K562 (cell line): ENCODE measurements around the gene THOC1. TPM values are rescaled to one million over a fixed set of nuclear protein-coding genes. Genes with fewer than 3 reads are reported as not detected.

Experiments used
- EGR1 ChIP-seq: fragments of 450-650 bp; conservative IDR thresholded peaks from 2 replicates; pipeline ENCODE4 v1.6.1; 2017; ENCODE audit warnings: mild to moderate bottlenecking
- HIVEP1 ChIP-seq: fragments of 250-450 bp; sonication (Bioruptor Pico); IDR thresholded peaks from 2 replicates; pipeline ENCODE4 v1.4.0; 2020; ENCODE audit warnings: mild to moderate bottlenecking
- KDM4B ChIP-seq, 2 experiments: fragments of 450-650 bp in 1 of 2; sonication (generic) in 1 of 2; IDR thresholded peaks; 2 replicates each; pipeline ENCODE4 v1.6.1; 2016 to 2017; ENCODE audit warnings: borderline replicate concordance in 2 of 2, antibody characterized with exemption in 1 of 2, low read depth in 1 of 2, mild to moderate bottlenecking in 1 of 2
- RUNX1 ChIP-seq: sonication (generic); IDR thresholded peaks from 2 replicates; pipeline ENCODE4 v1.6.1; 2016; ENCODE audit warnings: antibody characterized with exemption, low read depth
- TCF3 ChIP-seq: sonication (generic); formaldehyde crosslinking; IDR thresholded peaks from 2 replicates; pipeline ENCODE4 v1.4.0; 2020; ENCODE audit warnings: mild to moderate bottlenecking, missing genetic modification reagents
- ZFP30 ChIP-seq: fragments of 250-450 bp; sonication (Bioruptor Pico); IDR thresholded peaks from 2 replicates; pipeline ENCODE4 v1.8.0; 2022; ENCODE audit warnings: moderate library complexity, mild to moderate bottlenecking, inconsistent platforms, borderline replicate concordance
- ZHX1 ChIP-seq: fragments of 150-350 bp; conservative IDR thresholded peaks from 2 replicates; pipeline ENCODE4 v1.6.1; 2014; ENCODE audit warnings: low read length
- ZNF232 ChIP-seq: sonication (generic); formaldehyde crosslinking; IDR thresholded peaks from 2 replicates; pipeline ENCODE4 v1.8.0; 2022; ENCODE audit warnings: mild to moderate bottlenecking, missing genetic modification reagents
- ZNF639 ChIP-seq, 2 experiments: fragments of 200-800 bp in 1 of 2; sonication (Bioruptor generic) in 1 of 2; sonication (generic) in 1 of 2; formaldehyde crosslinking in 1 of 2; IDR thresholded peaks in 1 of 2; conservative IDR thresholded peaks in 1 of 2; 2 replicates each; pipeline versions ENCODE4 v1.5.0 to v1.6.1; 2016 to 2020; ENCODE audit warnings: missing compliant biosample characterization in 1 of 2, missing genetic modification characterization in 1 of 2, missing genetic modification reagents in 1 of 2
- polyA plus RNA-seq, 8 experiments: library from polyadenylated mRNA; depleted of rRNA in 4 of 8; stranded (reverse) in 5 of 8; unstranded in 3 of 8; fragments of >200 nt; fragmentation: Nextera tagmentation in 2 of 8; fragmentation: Illumina TruSeq in 1 of 8; extraction: Ambion mirVana in 2 of 8; extraction: Trizol in 1 of 8; gene quantifications; 2 replicates each; pipeline versions ENCODE4 v1.2.1 to v1.2.3, GENCODE V29; 2011 to 2014; ENCODE audit warnings: inconsistent platforms in 1 of 8, missing spikeins in 1 of 8
- total RNA-seq, 7 experiments: library from RNA; depleted of rRNA in 6 of 7; stranded (reverse); fragments of >200 nt in 6 of 7; fragmentation: Illumina TruSeq in 2 of 7; extraction: Trizol in 2 of 7; gene quantifications; 2 replicates each; pipeline versions ENCODE4 v1.2.1 to v1.2.3, GENCODE V29; 2011 to 2021; ENCODE audit warnings: low replicate concordance in 1 of 7
- TF ChIP-seq, protein P1 (sequence below), 3 experiments: IDR thresholded peaks in 2 of 3; conservative IDR thresholded peaks in 1 of 3; 2 replicates each; pipeline ENCODE4 v1.5.1; 2011 to 2012; ENCODE audit warnings: low read length in 3 of 3, mild to moderate bottlenecking in 3 of 3, control low read depth in 2 of 3, improper control_type of control experiment in 1 of 3, inconsistent platforms in 1 of 3, low read depth in 1 of 3, mixed read lengths in 1 of 3, moderate library complexity in 1 of 3; ENCODE audit not compliant: insufficient read depth in 2 of 3
- TF ChIP-seq, protein P2 (sequence below): fragments of 250-450 bp; sonication (Bioruptor Pico); IDR thresholded peaks from 2 replicates; pipeline ENCODE4 v1.4.0; 2020
- TF ChIP-seq, protein P3 (sequence below): fragments of 450-650 bp; formaldehyde crosslinking; IDR thresholded peaks from 2 replicates; pipeline ENCODE4 v1.4.0; 2022; ENCODE audit warnings: mild to moderate bottlenecking, moderate library complexity
- TF ChIP-seq, protein P4 (sequence below): IDR thresholded peaks from 2 replicates; pipeline ENCODE4 v1.6.1; 2012; ENCODE audit warnings: low read depth, low read length, improper control_type of control experiment, borderline replicate concordance

The THOC1 gene
- total and polyA plus RNA-seq, 9 of the 15 experiments (the other 6 are each of a cell fraction or from before 2014, with no cell fraction given) = 71.1 to 143 (median 107) TPM

DNA sequence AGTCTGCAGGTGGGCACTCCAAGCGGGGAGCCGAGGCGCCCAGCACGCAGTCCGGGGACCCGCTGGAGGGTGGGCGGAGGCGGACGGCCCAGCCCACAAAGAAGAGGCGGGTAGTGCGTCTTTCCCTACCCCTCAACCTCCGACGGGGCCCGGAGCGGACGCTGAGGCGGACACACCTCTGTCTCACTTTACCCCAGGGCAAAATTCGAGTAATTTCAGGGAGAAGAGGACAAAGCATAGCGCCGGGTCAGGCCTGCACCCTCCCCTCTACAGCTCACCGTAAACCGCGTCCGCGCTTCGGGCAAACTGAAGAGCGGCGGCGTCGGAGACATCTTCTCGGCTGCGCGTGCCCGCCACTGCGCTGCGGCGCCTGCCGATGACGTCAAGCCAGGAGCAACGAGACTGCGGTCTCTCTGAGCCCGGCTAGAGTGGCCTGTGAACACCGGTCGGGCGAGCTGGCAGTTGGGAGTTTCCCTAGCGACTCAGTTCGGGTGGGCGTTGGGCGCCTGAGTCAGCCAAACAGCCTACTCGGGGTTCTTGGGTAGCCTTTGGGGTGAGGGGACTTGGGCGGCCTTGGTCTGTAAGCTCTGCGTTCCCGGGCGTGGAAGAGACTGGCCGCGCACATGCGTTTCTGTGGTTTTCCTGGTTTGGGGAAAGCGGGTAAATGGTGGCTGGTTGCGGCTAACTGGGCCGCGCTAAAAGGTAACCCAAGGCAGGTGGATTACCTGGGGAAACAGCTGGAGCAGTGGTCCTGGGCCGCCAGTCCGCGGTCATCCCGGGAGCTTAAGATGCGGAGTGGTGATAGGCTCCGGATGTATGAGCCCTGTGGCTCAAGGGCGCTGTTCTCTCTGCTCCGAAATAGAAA lies at the start of gene THOC1 (continued):
- TF ChIP-seq, protein P1, sequence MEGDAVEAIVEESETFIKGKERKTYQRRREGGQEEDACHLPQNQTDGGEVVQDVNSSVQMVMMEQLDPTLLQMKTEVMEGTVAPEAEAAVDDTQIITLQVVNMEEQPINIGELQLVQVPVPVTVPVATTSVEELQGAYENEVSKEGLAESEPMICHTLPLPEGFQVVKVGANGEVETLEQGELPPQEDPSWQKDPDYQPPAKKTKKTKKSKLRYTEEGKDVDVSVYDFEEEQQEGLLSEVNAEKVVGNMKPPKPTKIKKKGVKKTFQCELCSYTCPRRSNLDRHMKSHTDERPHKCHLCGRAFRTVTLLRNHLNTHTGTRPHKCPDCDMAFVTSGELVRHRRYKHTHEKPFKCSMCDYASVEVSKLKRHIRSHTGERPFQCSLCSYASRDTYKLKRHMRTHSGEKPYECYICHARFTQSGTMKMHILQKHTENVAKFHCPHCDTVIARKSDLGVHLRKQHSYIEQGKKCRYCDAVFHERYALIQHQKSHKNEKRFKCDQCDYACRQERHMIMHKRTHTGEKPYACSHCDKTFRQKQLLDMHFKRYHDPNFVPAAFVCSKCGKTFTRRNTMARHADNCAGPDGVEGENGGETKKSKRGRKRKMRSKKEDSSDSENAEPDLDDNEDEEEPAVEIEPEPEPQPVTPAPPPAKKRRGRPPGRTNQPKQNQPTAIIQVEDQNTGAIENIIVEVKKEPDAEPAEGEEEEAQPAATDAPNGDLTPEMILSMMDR (IDR thresholded peaks at IDR 0.05 in 2 of 3, conservative IDR thresholded peaks at IDR 0.05 in 1 of 3; ENCODE audit: insufficient read depth in 2 of 3, low read depth in 1 of 3, low read length in 3 of 3) = peak in 2 of 3 experiments; percentile 5 to 16; a peak in 1 of 6 replicates
- TF ChIP-seq ZFP30 (no peak), HIVEP1 (CRISPR knock-in tag) (no peak), ZNF639 (CRISPR knock-in tag; conservative IDR thresholded peaks at IDR 0.05 in 1 of 2, IDR thresholded peaks at IDR 0.05 in 1 of 2) (peak in 1 of 2 experiments; percentile 51; a peak in 1 of 4 replicates), ZNF232 (peak; percentile 58; the same call in 1 of the 2 replicates), TCF3 (peak; percentile 44), EGR1 (peak; percentile 92), KDM4B (IDR thresholded peaks at IDR 0.05; ENCODE audit: borderline replicate concordance in 2 of 2, low read depth in 1 of 2) (no peak), ZHX1 (peak; percentile 24; the same call in 1 of the 2 replicates), RUNX1 (peak; percentile 30; the same call in 1 of the 2 replicates)
- TF ChIP-seq, protein P2, sequence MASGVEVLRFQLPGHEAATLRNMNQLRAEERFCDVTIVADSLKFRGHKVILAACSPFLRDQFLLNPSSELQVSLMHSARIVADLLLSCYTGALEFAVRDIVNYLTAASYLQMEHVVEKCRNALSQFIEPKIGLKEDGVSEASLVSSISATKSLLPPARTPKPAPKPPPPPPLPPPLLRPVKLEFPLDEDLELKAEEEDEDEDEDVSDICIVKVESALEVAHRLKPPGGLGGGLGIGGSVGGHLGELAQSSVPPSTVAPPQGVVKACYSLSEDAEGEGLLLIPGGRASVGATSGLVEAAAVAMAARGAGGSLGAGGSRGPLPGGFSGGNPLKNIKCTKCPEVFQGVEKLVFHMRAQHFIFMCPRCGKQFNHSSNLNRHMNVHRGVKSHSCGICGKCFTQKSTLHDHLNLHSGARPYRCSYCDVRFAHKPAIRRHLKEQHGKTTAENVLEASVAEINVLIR (CRISPR knock-in tag) = peak; percentile 98
- TF ChIP-seq, protein P3, sequence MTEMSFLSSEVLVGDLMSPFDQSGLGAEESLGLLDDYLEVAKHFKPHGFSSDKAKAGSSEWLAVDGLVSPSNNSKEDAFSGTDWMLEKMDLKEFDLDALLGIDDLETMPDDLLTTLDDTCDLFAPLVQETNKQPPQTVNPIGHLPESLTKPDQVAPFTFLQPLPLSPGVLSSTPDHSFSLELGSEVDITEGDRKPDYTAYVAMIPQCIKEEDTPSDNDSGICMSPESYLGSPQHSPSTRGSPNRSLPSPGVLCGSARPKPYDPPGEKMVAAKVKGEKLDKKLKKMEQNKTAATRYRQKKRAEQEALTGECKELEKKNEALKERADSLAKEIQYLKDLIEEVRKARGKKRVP (CRISPR knock-in tag) = no peak
- TF ChIP-seq, protein P4, sequence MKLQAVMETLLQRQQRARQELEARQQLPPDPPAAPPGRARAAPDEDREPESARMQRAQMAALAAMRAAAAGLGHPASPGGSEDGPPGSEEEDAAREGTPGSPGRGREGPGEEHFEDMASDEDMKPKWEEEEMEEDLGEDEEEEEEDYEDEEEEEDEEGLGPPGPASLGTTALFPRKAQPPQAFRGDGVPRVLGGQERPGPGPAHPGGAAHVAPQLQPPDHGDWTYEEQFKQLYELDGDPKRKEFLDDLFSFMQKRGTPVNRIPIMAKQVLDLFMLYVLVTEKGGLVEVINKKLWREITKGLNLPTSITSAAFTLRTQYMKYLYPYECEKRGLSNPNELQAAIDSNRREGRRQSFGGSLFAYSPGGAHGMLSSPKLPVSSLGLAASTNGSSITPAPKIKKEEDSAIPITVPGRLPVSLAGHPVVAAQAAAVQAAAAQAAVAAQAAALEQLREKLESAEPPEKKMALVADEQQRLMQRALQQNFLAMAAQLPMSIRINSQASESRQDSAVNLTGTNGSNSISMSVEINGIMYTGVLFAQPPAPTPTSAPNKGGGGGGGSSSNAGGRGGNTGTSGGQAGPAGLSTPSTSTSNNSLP = no peak
